GM12891 (cell line): ENCODE data around the gene DSG4.
A peak's percentile ranks its signal among the peaks of the same experiment; 100 is the strongest.

Experiments
- DNase-seq: peaks from one replicate; pipeline ENCODE4 v3.0.0; 2011; ENCODE audit warnings: low spot score; ENCODE audit not compliant: insufficient read length
- FAIRE-seq: peaks from 2 replicates; lab custom pipeline; 2011; peaks lifted over from hg19 to GRCh38; lab: Jason Lieb, UNC
- PAX5 ChIP-seq: IDR thresholded peaks from 2 replicates; pipeline ENCODE4 v1.6.1; 2011; ENCODE audit warnings: low read length, moderate library complexity, mild to moderate bottlenecking; ENCODE audit not compliant: insufficient read depth, severe bottlenecking
- POLR2A ChIP-seq: IDR thresholded peaks from 2 replicates; pipeline ENCODE4 v1.6.1; 2011; ENCODE audit warnings: low read depth, low read length, control low read depth
- POLR2AphosphoS5 ChIP-seq: IDR thresholded peaks from 2 replicates; pipeline ENCODE4 v1.6.1; 2011; ENCODE audit warnings: low read depth, low read length, control low read depth
- POU2F2 ChIP-seq: IDR thresholded peaks from 2 replicates; pipeline ENCODE4 v1.6.1; 2011; ENCODE audit warnings: low read depth, mild to moderate bottlenecking, control low read depth, low read length, moderate library complexity
- SPI1 ChIP-seq: IDR thresholded peaks from 2 replicates; pipeline ENCODE4 v1.6.1; 2011; ENCODE audit warnings: low read depth, low read length, control low read depth
- TAF1 ChIP-seq: IDR thresholded peaks from 2 replicates; pipeline ENCODE4 v1.6.1; 2011; ENCODE audit warnings: low read depth, low read length, control low read depth

Gene DSG4

DNA sequence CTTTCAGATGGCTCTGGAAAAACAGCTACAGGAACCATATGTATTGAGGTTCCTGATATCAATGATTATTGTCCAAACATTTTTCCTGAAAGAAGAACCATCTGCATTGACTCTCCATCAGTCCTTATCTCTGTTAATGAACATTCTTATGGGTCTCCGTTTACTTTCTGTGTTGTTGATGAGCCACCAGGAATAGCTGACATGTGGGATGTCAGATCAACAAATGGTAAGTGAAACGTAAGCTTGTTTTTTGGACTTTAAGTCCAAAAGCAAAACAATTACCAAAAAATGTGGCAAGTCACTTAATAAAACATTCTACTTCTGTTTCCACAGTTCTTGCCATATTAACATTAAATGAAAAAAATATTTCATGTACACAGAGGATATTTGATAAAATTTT lies 26.8 kb downstream of the DSG4 start:
- FAIRE-seq (no peak), DNase-seq (no peak)
- TF ChIP-seq POLR2A (no peak), SPI1 (no peak), POLR2AphosphoS5 (no peak), TAF1 (no peak), POU2F2 (no peak), PAX5 (no peak)

DNA sequence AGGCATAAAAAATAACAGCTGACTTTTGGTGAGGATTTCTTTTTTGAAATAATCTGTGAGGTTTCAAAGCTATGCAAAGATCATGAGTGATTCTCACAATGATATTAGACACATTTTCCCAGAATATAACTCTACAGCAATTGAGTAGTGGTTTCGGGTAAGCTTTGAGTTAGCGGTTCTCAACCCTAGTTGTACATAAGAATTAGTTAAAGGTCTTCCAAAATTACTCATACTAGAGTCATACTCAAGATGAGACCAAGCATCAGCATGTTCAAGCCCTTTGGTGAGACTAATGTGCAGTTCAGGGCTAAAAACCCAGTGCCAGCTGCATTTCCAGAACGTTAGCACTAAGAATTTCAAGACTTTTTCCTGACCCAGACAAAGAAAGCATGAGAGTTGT lies 31.1 kb downstream of the DSG4 start:
- DNase-seq (no peak), FAIRE-seq (no peak)
- no peak for TF ChIP-seq PAX5
- no peak for TF ChIP-seq POLR2A
- no peak for TF ChIP-seq POU2F2
- no peak for TF ChIP-seq TAF1
- no peak for TF ChIP-seq SPI1
- TF ChIP-seq POLR2AphosphoS5, result no peak

DNA sequence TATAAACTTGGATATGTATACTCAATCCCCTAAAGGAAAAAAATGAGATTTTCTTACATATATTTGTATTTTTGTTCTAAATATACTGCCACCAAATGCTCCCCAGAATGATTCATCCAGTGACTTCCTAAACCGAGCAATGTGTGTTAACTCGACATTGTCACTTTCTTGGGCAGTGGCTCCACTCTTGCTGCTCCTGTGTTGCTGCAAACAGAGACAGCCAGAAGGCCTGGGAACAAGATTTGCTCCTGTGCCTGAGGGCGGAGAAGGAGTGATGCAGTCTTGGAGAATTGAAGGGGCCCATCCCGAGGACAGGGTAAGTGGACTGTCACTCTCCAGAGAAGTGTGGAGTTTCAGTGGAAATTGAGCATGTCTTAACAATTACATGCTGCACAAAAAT lies 32.7 kb downstream of the DSG4 start:
- DNase-seq (no peak), FAIRE-seq (no peak)
- no peak for TF ChIP-seq POLR2AphosphoS5

DNA sequence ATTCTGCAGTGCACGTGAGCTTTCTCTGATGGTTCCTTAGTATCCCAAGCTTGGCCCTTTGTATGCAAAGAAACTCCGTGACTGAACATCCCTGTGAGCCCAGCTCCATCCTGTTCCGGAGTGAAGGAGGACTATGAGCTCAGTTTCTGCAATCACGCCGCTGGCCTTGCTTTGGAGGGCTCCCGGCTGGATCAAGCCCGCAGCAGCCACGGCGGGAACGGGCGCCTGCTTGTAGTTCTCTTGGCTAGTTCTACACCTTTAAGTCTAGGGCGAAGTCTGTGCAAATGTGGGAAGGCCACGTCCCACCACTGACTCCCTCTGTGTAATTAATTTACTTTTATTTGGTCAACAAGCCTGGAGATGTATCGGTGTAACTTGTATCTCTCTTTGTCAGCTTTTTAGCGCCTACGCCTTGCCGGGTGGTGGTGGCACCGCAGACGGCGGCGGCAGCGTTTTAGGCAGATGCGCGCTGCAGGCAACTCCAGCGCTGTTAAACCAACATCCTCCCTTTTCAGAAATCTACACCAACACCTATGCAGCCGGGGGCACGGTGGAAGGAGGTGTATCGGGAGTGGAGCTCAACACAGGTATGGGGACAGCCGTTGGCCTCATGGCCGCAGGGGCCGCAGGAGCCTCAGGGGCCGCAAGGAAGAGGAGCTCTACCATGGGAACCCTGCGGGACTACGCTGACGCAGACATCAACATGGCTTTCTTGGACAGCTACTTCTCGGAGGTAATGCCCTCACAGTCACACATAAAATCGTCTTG lies 34.3 kb downstream of the DSG4 start:
- no peak for FAIRE-seq
- no peak for TF ChIP-seq SPI1
- TF ChIP-seq POLR2A, result no peak
- no peak for TF ChIP-seq POU2F2
- TF ChIP-seq PAX5, result no peak
- no peak for TF ChIP-seq TAF1
- TF ChIP-seq POLR2AphosphoS5, result no peak
- no peak for DNase-seq

DNA sequence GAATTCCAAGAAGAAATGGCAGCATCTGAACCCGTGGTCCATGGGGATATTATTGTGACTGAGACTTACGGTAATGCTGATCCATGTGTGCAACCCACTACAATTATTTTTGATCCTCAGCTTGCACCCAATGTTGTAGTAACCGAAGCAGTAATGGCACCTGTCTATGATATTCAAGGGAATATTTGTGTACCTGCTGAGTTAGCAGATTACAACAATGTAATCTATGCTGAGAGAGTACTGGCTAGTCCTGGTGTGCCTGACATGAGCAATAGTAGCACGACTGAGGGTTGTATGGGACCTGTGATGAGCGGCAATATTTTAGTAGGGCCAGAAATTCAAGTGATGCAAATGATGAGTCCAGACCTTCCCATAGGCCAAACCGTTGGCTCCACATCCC lies 36.6 kb downstream of the DSG4 start:
- DNase-seq (no peak), FAIRE-seq (no peak)
- TF ChIP-seq POU2F2, result no peak

DNA sequence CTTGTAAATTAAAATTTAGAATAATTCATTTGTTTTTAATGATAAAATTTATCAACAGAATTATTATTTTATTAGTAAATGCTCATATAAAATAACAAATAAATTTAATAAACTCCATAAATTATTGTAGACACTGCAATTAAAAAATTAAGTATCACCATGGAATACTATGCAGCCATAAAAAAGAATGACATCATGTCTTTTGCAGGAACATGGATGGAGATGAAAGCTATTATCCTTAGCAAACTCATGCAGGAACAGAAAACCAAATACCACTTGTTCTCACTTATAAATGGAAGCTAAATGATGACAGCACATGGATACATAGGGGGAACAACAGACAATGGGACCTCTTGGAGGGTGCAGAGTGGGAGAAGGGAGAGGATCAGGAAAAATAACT lies 41.3 kb downstream of the DSG4 start:
- no peak for TF ChIP-seq PAX5
- TF ChIP-seq TAF1, result no peak
- DNase-seq, result no peak
- FAIRE-seq, result no peak

DNA sequence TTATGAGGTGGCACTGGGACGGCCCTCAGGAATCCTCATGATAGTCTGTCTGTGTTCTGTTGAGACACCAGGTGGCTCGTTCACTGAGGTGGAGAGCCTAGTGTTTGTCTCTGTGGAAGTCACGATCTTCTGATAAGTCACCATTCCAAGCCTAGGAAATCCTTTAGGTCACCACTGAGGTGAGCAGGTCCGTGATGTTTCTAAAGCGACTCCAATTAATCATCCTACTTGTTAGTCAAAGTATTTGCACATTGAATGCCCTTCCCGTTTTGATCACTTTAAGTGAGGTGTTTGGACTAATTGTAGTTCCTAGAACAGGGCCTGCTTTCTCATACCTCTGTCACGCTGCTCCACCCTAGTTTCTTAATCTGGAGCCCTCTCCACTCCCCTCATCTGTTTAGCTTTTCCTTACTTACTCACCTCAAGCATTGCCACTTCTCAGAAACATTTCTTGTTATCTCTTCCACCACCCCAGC lies 42.9 kb downstream of the DSG4 start:
- TF ChIP-seq POU2F2 (no peak), POLR2AphosphoS5 (no peak), POLR2A (no peak), TAF1 (no peak), SPI1 (no peak), PAX5 (no peak)
- DNase-seq, result no peak
- FAIRE-seq, result no peak

DNA sequence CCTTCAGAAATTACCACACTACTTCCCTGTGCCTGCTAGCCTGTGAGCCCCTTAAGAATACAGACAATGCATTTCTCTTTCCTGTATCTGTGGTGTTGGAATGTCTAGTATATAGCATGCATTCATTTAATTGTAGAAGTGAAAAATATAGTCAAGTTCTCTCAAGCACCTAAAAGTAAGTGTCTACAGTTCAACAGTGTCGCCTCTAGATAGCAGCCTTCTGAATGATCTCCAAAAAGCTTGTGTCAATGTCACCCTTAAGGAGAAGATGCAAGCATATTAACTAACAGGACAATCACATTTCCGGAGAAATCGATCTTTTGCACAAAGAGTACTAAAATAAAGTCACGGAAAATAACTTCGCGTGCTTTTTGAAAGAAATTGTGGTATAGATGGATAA lies 43.5 kb downstream of the DSG4 start:
- FAIRE-seq, result no peak
- no peak for DNase-seq
- TF ChIP-seq POLR2AphosphoS5 (no peak), SPI1 (no peak), PAX5 (no peak), POLR2A (no peak), TAF1 (no peak), POU2F2 (no peak)

DNA sequence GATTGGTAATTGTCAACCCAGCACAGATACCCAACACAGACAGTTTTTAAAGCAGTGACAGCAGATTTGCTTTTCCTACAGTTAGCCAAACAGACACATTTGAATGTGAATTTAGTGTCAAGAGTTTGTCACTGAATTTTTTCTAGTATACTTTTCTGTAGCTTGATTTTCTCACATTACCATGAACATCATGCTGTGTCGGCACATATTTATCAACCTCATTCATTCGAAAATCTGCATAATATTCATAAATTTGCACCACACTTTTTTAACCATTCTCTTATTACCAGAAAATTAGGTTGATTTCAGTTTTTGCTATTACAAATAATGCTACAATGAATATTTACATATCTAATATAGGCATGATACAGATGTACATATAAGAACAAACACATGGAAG lies 43.9 kb downstream of the DSG4 start:
- no peak for FAIRE-seq
- TF ChIP-seq POLR2A (no peak), TAF1 (no peak), PAX5 (no peak), POU2F2 (no peak), SPI1 (no peak), POLR2AphosphoS5 (no peak)

DNA sequence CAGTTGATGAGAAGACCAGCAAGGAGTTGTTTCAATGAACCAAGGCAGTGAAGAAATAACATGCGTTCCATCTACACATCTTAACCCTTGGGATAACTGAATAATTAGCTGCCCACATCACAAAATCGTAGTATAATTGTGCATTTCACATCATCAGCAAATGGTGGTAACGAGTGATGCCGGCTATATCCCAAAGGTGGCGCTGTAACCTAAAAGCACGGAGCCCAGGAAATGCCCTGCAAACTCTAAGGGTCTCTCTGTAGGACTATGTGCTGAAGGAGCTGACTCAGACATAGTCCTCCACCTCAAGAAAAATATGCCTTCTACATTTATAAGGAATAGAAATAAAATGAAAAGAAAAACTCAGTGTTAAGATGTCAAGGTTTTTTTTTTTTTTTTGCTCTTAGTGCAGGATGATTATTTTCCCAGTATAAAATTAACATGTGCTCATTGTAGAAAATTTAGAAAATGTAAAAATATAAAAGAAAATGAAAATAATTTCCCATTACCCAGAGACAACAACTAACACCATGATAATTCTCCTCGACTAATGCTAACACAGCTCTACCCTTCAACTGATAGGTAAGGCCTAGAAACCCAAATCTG lies 47.9 kb downstream of the DSG4 start:
- FAIRE-seq (peak; percentile 74), DNase-seq (no peak)
- TF ChIP-seq PAX5 (no peak), POLR2AphosphoS5 (no peak), SPI1 (no peak), TAF1 (no peak), POLR2A (no peak), POU2F2 (no peak)

More for the DNA sequence above, 43.9 kb downstream of the DSG4 start:
- DNase-seq, result no peak
